Measurements from ENCODE around the gene HNRNPC.

- TF ChIP-seq CTCF (IDR thresholded peaks at IDR 0.05) (no peak), POLR2A (IDR thresholded peaks at IDR 0.05) (no peak)
These were observed 38.4 kb upstream of the HNRNPC start for GRCh38 chr14:21307637-21308036.
